Measurements from ENCODE around the gene FOSL2.

The FOSL2 gene

DNA sequence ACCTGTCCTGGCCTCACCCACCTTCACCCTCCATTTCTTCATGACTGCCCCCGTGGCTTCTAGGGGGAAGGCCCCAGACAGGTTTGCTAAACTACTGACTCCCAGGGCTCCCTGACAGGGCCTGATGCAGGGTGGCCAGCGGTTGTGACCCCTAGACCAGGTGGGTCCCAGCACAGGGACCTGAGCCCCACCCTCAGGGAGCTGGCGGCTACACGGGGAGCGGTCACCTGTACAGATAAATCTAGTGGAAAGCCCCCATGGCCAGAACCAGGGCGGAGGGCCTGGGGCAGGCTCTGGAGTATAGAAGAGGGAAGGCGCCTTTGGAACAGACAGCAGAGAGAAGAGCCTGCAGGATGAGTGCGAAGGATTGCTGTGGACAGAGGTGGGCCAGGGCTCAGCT lies 60.7 kb downstream of the FOSL2 start:
- no peak for DNase-seq

DNA sequence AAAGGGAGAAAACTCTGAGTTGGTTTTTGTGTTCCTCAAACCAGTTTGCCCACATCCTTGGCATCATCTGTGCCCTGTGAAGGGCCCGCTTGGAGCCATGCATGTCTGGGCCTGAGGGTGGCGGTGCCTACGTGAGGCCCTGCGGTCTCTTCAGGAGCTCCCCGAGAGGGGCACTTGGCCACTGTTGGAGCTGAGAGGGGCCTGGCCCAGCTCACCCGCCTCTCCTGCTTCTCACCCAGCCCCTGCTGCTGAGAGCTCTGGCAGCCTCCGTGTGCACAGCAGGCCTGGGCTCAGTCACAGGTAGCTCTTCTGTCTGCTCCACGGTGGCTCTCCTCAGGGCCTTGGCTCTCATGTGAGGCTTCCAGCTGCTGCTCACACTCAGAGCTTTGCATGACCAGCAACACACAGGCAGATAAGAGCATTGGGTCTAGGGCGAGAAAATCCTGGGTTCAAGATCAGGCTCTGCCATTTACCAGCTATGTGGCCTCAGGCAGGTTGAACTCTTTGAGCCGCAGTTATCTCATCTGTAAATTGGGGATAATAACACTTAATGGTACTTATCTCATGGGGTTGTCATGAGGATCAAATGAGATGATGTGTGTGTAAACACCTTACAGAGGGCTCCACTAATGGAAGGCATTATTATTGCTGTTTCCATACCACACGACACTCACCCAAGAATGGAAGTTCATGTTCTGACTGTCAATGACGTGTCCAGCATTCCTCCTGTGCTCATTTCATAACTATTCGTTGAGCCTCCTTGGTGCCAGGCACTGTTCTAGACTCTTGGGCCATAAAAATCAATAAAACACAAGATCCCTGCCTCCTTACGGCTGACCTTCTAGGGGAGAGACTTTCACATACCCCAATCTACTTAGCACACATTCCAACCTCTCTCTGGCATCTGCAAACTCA lies 61.6 kb downstream of the FOSL2 start:
- DNase-seq: no peak

DNA sequence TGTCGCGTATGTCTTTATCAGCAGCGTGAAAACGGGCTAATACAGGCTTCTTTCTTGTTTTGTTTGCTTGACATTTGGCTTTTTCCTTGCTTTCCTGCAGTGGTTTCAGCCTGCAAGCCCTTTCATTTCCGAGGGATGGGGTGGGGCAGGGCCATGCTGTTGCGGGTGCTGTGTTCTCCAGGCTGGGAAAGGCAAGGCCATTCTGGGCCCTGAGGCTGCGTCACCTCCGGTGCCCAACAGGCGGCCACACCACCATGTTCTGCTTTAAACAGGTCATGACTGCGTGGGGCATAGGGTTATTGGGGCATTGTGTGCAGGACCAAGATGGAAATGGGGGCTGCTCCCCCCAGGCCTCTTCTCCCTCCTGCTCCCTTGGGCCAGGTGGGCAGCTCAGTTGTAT lies 64.6 kb downstream of the FOSL2 start:
- no peak for DNase-seq

DNA sequence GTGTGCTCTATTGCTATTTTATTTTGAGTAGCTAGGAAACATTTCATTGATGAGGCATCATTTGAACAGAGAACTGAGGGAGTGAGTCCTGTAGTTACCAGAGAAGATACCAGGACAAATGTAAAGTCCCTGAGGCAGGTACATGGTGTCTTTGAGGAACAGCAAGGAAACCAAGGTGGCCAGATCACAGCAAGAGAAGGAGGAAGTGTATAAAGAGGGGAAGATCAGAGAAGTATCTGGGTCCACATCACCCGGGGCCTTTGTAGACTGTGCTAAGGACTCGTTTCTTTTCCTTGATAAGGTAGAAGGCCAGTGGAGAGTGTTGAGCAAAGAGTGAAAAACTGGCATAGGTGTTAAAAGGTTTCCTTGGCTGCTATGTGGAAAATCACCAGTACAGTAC lies 68.4 kb downstream of the FOSL2 start:
- DNase-seq: no peak

DNA sequence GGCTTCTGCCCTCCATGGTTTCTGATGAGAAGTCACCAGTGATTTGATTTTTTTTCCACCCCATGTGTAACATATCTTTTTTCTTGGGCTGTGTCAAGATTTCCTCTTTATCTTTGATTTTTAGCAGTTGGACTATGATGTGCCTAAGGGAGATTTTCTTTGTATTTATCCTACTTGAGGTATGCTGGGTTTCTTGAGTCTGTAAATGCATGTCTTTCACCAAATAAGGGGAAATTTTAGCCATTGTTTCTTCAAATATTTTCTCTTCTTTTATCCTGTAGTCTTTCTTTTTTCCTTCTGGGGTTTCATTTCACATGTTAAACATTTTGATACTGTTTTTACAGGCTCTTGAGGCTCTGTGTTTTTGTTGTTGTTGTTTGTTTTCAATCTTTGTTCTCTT lies 69.5 kb downstream of the FOSL2 start:
- DNase-seq: no peak

DNA sequence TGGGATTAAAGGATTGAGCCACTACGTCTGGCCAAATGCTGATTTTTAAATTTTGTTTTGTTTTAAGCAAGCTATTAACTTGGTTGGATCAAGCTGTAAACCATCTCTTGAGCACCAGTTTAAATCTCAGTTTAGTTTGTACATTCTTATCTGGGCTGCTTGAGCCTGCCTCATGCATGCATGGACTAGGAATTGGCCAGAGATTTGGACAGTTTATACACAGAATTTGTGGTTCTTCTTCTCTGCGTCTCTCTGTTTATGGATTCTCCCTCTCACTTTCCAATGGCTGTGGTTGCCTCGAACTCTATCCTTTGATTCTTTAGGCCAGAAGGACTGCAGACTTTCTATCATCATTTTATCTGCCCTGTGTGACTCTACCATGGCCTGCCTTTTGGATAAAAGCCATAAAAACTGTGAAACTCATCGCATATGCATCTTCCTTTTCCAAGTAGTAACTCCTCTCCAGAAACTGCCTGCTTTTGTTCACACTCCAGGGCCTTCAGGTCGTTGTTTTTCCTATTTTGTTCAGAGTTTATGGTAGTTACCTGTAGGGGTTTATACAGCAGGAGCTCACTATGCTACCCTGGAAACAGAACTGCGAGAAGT lies 70.7 kb downstream of the FOSL2 start:
- no peak for DNase-seq

DNA sequence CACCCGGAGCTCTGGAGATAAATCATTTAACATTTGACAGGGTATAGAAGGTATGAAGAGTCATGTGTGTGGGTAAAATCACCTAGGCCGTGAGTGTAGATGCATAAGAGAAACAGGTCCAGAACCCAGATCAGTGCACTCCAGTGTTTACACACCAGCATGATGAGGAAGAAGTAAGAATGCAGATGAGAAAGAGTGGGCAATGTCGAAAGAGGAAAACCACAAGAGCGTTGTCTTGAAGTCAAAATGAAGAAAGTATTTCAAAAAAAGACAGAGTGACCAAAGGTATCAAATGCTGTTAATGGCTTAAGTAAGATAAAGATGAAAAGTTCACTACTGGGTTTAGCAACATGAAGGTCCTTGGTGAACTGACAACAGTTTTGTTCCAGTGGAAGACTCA lies 71.2 kb downstream of the FOSL2 start:
- DNase-seq: no peak

DNA sequence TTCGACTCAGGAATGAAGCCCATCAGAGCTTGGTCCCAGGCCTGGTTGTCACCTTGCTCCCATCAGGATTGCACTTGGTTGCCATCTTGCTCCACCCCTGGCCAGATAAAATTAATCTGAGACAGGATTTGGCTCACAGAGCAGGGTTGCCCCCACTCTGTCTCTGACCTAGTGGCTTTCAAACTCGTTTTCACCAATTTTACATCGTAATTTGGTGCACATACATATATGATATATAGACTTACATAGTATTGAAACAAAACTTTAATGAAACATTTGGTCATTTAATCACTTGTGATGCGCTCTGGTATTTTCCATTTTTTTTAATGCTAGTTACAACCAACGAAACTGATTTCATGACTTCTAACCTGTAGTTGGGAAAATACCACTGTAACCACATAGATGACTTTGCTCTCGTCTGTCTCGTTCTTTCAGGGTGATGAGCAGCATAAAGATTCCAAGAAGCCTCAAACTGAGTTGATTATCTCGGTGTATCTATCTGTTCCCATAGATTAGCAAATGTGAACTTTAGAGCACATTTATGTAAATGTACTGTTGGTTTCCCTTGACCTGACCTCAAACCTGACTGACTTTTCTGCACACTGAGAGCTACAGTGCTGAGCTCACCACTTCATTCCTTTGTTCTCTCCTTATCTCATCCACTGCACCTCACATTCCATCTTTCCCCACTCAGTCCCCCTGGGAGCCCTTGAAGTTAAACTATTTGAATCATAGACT lies 72.7 kb downstream of the FOSL2 start:
- no peak for DNase-seq

All from T-helper 9 cell (primary cell).